Measurements from ENCODE around the gene FAHD1. TPM values are rescaled to one million over a fixed set of nuclear protein-coding genes. Genes with fewer than 3 reads are reported as not detected.

Gene FAHD1
- total RNA-seq, 4 donors from 2014 or later: 40.9 to 52.5 (median 45.0) TPM

DNA sequence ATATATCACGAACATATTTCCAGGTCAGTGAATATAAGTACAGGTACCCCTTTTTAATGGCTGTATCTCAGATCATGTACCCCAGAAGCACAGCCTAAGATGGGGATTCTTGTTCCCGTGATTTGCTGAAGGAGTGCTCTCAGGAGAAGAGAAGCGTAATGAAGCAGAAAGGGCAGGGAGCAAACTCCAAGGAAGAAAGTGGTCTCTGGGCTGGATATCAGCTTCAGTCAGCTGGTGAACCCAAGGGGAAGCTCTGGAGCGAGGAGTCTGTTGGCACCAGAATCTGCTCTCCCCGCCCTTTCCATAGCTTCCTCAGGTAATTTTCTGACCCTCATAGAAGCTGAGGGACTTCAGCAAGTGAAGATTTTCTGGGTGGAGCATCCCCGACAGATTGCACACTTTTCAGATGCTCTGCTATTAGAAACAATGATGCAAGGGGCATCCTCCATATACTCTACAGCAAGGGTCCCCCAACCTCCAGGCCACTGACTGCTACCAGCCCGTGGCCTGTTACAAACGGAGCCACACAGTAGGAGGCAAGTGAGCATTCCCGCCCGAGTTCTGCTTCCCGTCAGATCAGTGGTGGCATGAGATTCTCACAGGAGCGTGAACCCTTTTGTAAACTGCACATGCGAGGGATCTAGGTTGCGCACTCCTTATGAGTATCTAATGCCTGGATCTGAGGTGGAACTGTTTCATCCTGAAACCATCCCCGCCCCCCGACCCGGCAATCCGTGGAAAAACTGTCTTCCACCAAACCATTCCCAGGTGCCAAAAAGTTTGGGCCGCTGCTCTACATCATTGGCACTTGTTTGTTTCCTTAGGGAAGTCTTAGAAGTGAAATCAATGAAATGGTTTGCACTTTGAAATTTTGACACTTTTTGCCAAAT, 4.4 kb downstream of the FAHD1 start:
- Histone ChIP-seq H3K4me3 (replicated peaks in 1 of 3) (no peak overlapping the region), H3K27me3 (no peaks in the 10 kb centered on the region), H3K27ac (no peak overlapping the region), H3K9me3 (no peaks in the 10 kb centered on the region), H3K4me1 (peaks cover 10 to 17% of the 10 kb centered on the region in 2 donors), H3K36me3 (no peaks in the 10 kb centered on the region)
- DNase-seq: no peak
- TF ChIP-seq, protein P1, sequence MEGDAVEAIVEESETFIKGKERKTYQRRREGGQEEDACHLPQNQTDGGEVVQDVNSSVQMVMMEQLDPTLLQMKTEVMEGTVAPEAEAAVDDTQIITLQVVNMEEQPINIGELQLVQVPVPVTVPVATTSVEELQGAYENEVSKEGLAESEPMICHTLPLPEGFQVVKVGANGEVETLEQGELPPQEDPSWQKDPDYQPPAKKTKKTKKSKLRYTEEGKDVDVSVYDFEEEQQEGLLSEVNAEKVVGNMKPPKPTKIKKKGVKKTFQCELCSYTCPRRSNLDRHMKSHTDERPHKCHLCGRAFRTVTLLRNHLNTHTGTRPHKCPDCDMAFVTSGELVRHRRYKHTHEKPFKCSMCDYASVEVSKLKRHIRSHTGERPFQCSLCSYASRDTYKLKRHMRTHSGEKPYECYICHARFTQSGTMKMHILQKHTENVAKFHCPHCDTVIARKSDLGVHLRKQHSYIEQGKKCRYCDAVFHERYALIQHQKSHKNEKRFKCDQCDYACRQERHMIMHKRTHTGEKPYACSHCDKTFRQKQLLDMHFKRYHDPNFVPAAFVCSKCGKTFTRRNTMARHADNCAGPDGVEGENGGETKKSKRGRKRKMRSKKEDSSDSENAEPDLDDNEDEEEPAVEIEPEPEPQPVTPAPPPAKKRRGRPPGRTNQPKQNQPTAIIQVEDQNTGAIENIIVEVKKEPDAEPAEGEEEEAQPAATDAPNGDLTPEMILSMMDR (IDR thresholded peaks at IDR 0.05): no peak
- no peak for TF ChIP-seq POLR2A (IDR thresholded peaks at IDR 0.05)
- intact Hi-C loops (cut with DNase I): no loop called here
- 85 to 87% methylated on average over 19 of the region's 19 CpGs for WGBS, 2 donors

DNA sequence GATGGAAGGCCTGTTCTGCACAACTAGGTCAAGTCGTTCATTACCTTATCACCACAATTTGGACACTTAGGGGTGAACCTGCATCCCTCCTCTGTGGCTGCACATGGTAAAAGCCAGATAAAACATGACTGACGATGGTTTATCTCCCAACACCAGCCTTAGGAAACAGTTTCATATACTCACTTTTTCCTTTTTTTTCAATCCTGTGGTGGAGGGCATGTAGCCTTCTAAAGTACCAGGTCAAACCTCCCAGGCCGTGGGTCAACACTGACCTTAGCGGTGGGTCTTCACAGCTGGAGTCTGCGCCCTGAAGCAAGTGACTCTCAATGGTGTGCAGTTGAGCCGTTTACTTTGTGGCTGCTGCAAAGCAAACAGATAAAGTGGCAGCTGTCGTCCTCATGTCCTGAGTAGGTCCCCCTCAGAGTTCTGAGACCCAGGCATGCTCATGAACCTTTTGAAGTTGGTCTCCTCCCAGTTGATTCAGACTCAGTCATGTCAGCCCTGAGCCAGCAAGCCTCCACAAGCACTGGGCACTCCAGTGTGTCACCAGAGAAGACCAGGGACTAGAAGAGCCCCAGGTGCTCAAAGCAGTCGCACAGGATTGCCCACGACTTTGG, 5.9 kb downstream of the FAHD1 start:
- 52 to 71% methylated on average over 7 to 9 of the region's 9 CpGs for WGBS, 2 donors
- Histone ChIP-seq H3K4me3 (replicated peaks in 1 of 3) (no peak overlapping the region), H3K27ac (no peak overlapping the region)

DNA sequence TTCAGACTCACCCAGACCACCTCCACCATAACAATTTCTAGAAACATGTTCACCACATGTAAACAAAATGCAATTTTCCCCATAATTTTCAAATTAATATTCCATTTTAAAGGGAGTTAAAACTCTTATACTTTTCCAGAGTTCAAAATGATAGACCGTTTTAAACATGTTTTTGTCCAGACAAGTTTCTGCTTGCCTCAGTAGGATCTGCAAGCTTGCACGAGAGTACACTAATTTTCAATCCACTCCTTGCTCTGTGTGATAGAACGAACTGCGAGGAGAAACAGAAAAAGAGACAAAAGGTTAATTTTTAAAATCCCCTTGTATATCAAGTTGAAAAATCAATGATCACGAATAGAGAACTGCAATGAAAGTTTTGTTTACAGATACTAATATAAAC, 7.1 kb downstream of the FAHD1 start:
- Histone ChIP-seq H3K27me3 (no peaks in the 10 kb centered on the region), H3K36me3 (no peaks in the 10 kb centered on the region), H3K4me3 (replicated peaks in 1 of 3) (no peak overlapping the region), H3K27ac (no peak overlapping the region), H3K4me1 (peaks cover 0 to 2% of the 10 kb centered on the region in 2 donors), H3K9me3 (no peaks in the 10 kb centered on the region)
- no peak for TF ChIP-seq POLR2A (IDR thresholded peaks at IDR 0.05)
- TF ChIP-seq, protein P1 (IDR thresholded peaks at IDR 0.05): no peak
- intact Hi-C loops (cut with DNase I): no loop called here
- DNase-seq: no peak
- WGBS, 2 donors: 89 to 90% methylated on average over 5 of the region's 5 CpGs

More for the DNA sequence above, 5.9 kb downstream of the FAHD1 start:
- Histone ChIP-seq H3K9me3 (no peaks in the 10 kb centered on the region), H3K4me1 (peaks cover 3 to 12% of the 10 kb centered on the region in 2 donors), H3K27me3 (no peaks in the 10 kb centered on the region), H3K36me3 (no peaks in the 10 kb centered on the region)
- DNase-seq: no peak
- TF ChIP-seq POLR2A (IDR thresholded peaks at IDR 0.05): no peak
- TF ChIP-seq, protein P1 (IDR thresholded peaks at IDR 0.05): no peak
- intact Hi-C loops (cut with DNase I): no loop called here

DNA sequence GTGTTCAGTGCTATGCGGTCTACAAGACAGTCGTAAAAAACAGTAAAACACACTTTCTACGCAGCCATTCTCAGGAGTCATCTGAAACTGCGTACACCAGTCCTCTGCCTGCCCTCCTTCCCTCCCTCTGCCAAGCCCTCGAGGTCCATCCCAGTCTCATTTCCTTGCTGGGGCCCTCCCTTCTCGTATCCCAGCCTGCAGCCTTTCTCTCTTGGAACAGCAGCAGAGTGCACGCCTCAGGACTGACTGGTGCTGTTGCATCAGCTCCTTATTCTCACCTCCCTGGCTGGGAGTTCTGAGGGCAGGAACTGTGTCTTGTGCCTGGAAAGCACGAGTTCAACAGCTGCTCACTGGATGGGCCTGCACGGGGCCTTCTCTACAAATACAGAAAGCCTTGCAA, 12.5 kb downstream of the FAHD1 start:
- no peak for TF ChIP-seq POLR2A (IDR thresholded peaks at IDR 0.05)
- TF ChIP-seq, protein P1 (IDR thresholded peaks at IDR 0.05): no peak
- DNase-seq: no peak
- no peak overlapping the region for H3K27ac ChIP-seq
- intact Hi-C loops (cut with DNase I): no loop called here
- WGBS, 2 donors: 71 to 76% methylated on average over 9 of the region's 9 CpGs
- no peaks in the 10 kb centered on the region for H3K4me1 ChIP-seq
- no peak overlapping the region for H3K4me3 ChIP-seq (replicated peaks in 1 of 3)
- H3K27me3 ChIP-seq: no peaks in the 10 kb centered on the region
- H3K36me3 ChIP-seq: no peaks in the 10 kb centered on the region
- no peaks in the 10 kb centered on the region for H3K9me3 ChIP-seq

DNA sequence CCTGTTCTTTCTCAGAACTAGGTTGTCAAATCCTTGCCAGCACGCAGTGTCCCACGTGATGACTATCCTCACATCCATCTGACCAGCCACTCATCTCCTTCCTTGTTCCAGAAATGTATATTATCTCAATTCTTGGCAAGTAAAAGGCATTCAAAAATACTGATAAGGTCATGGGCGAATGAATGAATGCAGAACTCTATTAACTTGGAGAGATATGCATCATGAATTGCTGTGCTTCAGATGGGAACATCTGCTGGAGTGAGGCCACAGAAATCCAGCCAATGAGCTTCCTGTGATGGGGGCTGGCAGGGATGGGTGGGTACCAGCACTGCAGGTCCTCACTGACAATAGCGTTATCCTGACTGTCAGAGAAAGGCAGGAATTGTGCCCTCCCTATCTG, 19.0 kb downstream of the FAHD1 start:
- DNase-seq: no peak
- Histone ChIP-seq H3K4me1 (no peaks in the 10 kb centered on the region), H3K4me3 (replicated peaks in 1 of 3) (no peak overlapping the region), H3K27me3 (no peaks in the 10 kb centered on the region), H3K36me3 (no peaks in the 10 kb centered on the region), H3K27ac (no peak overlapping the region), H3K9me3 (no peaks in the 10 kb centered on the region)
- 55% methylated on average over 4 of the region's 4 CpGs for WGBS, 2 donors
- TF ChIP-seq POLR2A (IDR thresholded peaks at IDR 0.05): no peak
- TF ChIP-seq, protein P1 (IDR thresholded peaks at IDR 0.05): no peak
- intact Hi-C loops (cut with DNase I): no loop called here
